ENCODE results near the gene GIMAP8. TPM values are rescaled to one million over a fixed set of nuclear protein-coding genes. Genes with fewer than 3 reads are reported as not detected.

GIMAP8 gene
- total and polyA plus RNA-seq, 2 of the 8 experiments (the other 6 are each of a cell fraction or from before 2014, with no cell fraction given): not detected

DNA sequence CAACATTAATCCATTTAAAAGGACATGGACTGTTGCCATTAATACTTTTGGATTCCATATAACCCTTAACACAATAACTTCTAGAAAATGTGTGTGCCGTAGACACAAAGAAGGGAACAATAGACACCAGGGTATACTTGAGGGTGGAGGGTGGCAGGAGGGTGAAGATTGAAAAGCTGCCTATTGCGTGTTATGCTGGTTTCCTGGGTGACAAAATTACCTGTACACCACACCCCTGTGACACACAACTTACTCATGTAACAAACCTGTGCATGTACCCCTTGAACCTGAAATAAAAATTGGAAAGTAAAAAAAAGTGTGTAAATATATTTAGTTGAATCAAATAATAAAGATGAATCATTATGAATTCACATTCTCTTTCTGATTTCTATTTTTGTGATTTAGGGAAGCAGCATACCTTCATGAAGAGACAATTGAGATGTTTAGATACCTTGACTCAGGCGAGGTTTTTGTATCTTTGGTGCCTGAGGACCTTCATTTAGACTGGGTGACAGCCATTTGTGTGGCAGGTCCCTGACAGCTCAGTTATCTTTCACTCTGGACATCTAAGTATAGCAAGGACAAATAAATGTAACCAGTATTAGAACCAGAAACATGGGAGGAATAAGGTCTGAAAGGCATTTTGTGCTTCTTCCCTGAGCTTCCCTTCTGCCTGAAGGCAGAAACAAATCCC lies 28.7 kb downstream of the GIMAP8 start:
- Histone ChIP-seq H3K36me3 (ENCODE audit: control insufficient read depth in 2 of 4, insufficient read depth in 4 of 4, low read length in 3 of 4) (no peaks in the 10 kb centered on the region), H3K27me3 (replicated peaks in 1 of 4; ENCODE audit: control insufficient read depth in 3 of 4, extremely low read depth in 1 of 4, insufficient read depth in 3 of 4, low read length in 3 of 4) (no peaks in the 10 kb centered on the region), H2BK5ac (ENCODE audit: low read depth, low read length) (no peak overlapping the region), H3K9me3 (ENCODE audit: insufficient read depth in 2 of 2, low read depth in 1 of 2, low read length in 1 of 2) (no peaks in the 10 kb centered on the region), H3K56ac (replicated peaks; ENCODE audit: insufficient read length, low read depth, low read length) (no peak overlapping the region), H3K18ac (ENCODE audit: extremely low read depth, low read length) (no peak overlapping the region), H3K9ac (replicated peaks in 1 of 4; ENCODE audit: extremely low read depth in 1 of 4, low read depth in 3 of 4, low read length in 3 of 4) (no peak overlapping the region), H3K27ac (ENCODE audit: low read depth, low read length) (no peak overlapping the region), H3K14ac (ENCODE audit: insufficient read length) (no peak overlapping the region), H3K79me1 (ENCODE audit: low read depth, low read length) (no peaks in the 10 kb centered on the region), H4K91ac (replicated peaks; ENCODE audit: insufficient read length, low read length) (no peak overlapping the region), H3K23me2 (ENCODE audit: low read depth, low read length) (no peaks in the 10 kb centered on the region), H2BK20ac (ENCODE audit: low read length) (no peak overlapping the region), H2BK120ac (replicated peaks; ENCODE audit: low read depth, low read length) (no peak overlapping the region), H3K4me1 (replicated peaks in 1 of 4; ENCODE audit: control insufficient read depth in 3 of 4, insufficient read depth in 4 of 4, low read length in 3 of 4) (peaks cover 0 to 3% (median 0%) of the 10 kb centered on the region in 4 experiments; a peak in 1 of 7 replicates), H3K4me3 (ENCODE audit: extremely low read depth in 1 of 4, insufficient read depth in 2 of 4, low read depth in 3 of 4, low read length in 4 of 4) (no peak overlapping the region), H3K4ac (replicated peaks; ENCODE audit: insufficient read length, low read depth, low read length) (no peak overlapping the region), H4K5ac (ENCODE audit: insufficient read length, low read depth, low read length) (no peak overlapping the region), H3K23ac (ENCODE audit: insufficient read length) (no peak overlapping the region), H2BK15ac (ENCODE audit: low read length) (no peak overlapping the region), H3K4me2 (ENCODE audit: insufficient read depth in 1 of 2, low read depth in 2 of 2, low read length in 2 of 2) (no peak overlapping the region), H2AFZ (ENCODE audit: low read length) (no peak overlapping the region), H2BK12ac (ENCODE audit: low read depth, low read length) (no peak overlapping the region), H3K79me2 (ENCODE audit: control insufficient read depth in 1 of 2, insufficient read depth in 2 of 2, low read length in 2 of 2) (no peaks in the 10 kb centered on the region), H2AK5ac (ENCODE audit: low read depth, low read length) (no peak overlapping the region), H4K8ac (ENCODE audit: extremely low read depth, insufficient read depth, low read length) (no peak overlapping the region), H4K20me1 (replicated peaks in 1 of 2; ENCODE audit: control insufficient read depth in 1 of 2, insufficient read depth in 2 of 2, low read length in 2 of 2) (no peaks in the 10 kb centered on the region)
- FAIRE-seq: no peak
- 85% methylated on average over 3 of the region's 3 CpGs; no CpG with 5 or more reads in 1 of the 2 experiments for WGBS, 2 experiments (ENCODE audit: extremely low coverage in 1 of 2, insufficient coverage in 1 of 2, insufficient read length in 1 of 2, insufficient replicate concordance in 2 of 2, low coverage in 1 of 2, low lambda C conversion rate in 2 of 2, missing lambda C conversion rate in 1 of 2)
- no peak for DNase-seq (ENCODE audit: low read depth in 1 of 2, low spot score in 2 of 2)
- CTCF ChIA-PET (ENCODE audit: partially characterized antibody): interaction anchor here (1.2 kb wide), 1 partner anchor 30 kb away, joined by 7 read pairs; no protein-coding TSS in a partner anchor
- POLR2A ChIA-PET (ENCODE audit: partially characterized antibody): no interaction called here
- TF ChIP-seq EGR1 (IDR thresholded peaks at IDR 0.05; ENCODE audit: borderline replicate concordance, low read depth, low read length) (no peak), JUN (IDR thresholded peaks at IDR 0.05; ENCODE audit: low read depth, low read length) (no peak), CHD1 (IDR thresholded peaks at IDR 0.05; ENCODE audit: low read depth, low read length) (no peak)

Measured in H1 (cell line).